AG08396 (cell line): ENCODE results near the gene GNLY.
"Not testable (repeated sequence)": the region's sequence is repeated elsewhere in the genome, so short reads cannot be mapped to it uniquely, and the experiment has no call there.

ENCODE experiments used
- DNase-seq: peaks from one replicate; pipeline ENCODE4 v3.0.0; 2012; ENCODE audit warnings: low spot score, mixed read lengths

Gene GNLY

GRCh38 chr2:85665264-85665937 is 28.8 kb upstream of the GNLY start:
- no peak for DNase-seq

DNA sequence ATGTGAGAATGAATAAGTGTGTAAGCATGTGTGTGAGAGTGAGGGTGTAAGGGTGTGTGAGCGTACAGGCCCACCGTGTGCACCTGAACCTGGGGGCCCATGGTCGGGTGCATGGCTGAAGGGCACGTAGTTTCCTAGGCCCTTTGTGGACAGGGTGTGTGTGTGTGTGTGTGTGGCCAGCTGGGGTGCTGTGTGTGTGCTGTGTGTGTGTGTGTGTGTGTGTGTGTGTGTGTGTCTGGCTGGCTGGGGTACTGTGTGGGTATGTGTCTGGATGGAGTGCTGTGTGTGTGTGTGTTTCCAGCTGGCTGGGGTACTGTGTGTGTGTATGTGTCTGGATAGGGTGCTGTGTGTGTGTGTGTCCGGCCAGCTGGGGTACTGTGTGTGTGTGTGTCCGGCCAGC is 28.1 kb upstream of the GNLY start:
- DNase-seq, result no peak

DNA sequence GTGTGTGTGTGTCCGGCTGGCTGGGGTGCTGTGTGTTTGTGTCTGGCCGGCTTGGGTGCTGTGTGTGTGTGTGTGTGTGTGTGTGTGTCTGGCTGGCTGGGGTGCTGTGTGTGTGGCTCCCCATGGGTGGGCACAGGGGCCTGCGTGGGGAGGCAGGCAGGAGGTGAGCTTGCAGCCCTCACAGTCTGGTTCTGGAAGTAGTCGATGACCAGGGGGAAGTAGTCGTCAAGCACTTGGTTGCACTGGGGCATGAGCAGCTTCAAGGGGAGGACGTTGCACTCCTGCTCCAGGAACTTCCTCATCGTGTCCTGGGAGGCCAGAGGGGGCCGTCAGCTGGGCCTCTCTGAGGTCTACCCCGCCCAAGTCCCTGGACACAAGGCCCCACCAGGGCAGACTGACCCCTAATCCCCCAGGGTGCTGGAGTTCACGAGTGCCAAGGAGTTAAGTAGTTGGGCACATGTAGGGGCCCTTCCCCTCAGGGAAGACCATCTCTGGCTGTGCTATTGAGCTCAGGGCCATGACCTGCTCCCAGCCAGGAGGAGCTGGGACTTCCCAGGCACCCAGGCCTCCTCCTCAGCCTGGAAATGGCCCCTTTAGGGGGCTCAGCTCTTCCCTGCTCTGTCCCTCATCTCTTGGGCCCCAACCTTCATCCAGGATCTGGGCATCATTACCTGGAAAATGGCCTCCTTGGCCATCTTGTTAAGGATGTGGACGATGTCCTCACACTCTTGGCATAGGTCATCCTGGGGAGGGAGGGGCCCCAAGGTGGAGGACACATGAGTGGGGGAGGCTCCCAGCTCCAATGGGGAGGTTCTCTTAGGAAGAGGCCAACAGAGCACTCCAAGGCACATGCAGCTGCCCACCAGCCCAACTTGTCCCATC is 27.5 kb upstream of the GNLY start:
- no peak for DNase-seq

GRCh38 chr2:85667561-85668008 is 26.6 kb upstream of the GNLY start:
- DNase-seq, result no peak

- DNase-seq, result peak; percentile 29
These were observed 25.9 kb upstream of the GNLY start, which contains the start of gene SFTPB for GRCh38 chr2:85668009-85668856. TSS of gene SFTPB (minus strand) at chr2:85668199. CDS start at chr2:85668183, 16 bp downstream.

DNA sequence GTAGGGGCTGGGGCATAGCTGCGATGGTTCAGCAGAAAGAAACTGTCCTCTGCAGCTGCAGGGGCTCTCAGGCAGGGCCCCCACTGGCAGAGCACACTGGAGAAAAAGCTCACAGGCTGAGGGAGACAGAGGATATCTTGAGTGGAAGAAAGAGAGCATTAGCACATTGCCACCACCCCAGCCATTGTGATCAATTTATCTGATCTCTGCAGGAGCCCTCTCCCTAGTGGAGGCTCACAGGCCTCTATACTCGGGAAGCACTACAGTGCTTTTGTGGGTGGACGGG is 25.4 kb upstream of the GNLY start:
- DNase-seq, result no peak

- DNase-seq, result no peak
These were observed 24.6 kb upstream of the GNLY start for GRCh38 chr2:85669549-85669948.

- not testable (repeated sequence) for DNase-seq
These were observed 23.7 kb upstream of the GNLY start for GRCh38 chr2:85670416-85670815.

GRCh38 chr2:85672456-85672855 is 21.7 kb upstream of the GNLY start:
- no peak for DNase-seq

DNA sequence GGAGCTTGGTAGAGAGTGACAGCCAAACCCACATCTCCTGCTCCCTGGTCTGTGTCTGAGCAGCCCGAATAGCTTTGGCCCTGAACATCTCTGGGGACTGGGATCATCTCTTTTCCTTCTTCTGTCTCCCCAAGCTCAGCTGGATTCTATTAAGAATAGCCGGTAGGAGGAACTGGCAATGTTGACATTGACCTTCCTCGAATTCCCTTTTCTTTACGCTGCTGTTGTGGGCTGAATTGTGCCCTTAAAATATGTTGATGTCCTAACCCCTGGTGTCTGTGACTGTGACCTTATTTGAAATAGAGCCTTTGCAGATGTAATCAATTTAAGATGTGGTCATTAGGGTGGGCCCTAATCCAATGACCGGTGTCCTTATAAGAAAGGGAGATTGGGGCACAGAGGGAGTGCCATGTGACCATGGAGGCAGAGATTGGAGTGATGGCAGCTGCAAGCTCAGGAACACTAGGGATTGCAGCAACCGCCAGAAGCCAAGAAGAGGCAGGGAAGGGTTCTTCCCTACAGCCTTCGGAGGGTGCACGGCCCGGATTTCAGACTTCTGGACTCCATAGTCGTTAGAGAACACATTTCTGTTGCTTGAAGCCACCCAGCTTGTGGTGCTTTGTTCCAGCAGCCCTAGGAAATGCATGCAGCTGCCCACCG is 20.3 kb upstream of the GNLY start:
- no peak for DNase-seq

- no peak for DNase-seq
These were observed 19.7 kb upstream of the GNLY start for GRCh38 chr2:85674417-85674816.

DNA sequence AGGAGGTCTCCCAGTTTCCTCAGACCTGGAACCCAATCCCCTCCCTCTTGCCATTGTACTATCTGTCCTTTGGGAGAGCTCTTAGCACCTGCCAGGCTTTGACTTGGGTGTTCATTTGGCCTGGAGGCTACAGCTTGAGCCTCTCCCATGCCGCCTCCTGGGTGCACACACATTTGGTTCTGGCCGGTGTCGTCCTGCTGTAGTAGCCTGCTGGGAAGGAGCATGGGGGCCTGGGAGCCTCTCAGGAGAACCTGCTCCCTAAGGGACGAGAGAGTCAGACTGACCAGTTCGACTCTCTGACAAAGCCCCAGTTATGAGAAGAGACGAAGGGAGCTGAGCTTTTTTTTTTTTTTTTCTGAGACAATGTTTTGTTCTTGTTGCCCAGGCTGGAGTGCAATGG is 18.7 kb upstream of the GNLY start:
- DNase-seq, result peak; percentile 0

DNA sequence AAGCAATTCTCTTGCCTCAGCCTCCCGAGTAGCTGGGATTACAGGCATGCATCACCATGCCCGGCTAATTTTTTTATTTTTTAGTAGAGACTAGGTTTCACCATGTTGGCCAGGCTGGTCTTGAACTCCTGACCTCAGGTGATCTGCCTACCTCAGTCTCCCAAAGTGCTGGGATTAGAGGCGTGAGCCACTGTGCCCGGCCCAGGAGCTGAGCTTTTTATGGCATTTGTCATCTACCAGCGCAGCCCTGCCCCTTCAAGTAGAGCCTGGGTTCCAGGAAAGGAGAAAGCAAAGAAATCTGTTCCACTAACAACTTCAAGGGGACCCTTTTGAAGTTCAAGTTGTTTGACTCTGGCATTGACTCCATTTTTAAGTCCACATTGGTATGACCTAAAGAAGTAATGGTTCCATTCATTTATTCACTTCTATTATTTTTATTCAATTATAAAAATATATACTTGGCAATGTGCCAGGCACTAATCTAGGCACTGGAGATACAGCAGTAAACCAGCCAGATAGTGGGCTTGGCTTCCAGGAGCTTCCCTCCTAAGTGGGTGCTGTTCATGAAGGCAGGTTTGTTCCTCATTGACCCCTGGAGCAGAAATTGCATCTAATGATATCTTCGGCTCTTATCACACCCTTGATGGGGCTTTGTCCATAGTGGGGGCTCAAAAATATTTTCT is 18.2 kb upstream of the GNLY start:
- no peak for DNase-seq

DNA sequence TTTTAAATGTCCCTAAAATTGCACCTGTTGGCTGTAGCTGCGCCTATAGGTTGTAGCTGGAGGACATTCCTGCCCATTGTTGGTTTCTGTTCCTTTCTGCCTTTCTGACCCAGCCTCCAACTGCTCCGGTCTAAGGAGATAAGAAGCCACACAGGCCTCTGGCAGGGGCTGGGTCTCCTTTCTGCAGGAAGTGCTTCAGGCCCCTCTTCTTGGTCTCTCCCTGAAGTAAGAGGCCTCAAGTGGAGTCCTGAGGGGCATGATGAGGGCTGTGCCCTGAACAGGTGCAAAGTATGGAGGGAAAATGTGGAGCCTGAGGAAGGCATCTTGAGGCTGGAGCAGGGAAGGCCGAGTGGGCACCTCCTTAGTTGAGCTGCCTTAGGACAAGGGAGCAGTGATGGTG is 15.8 kb upstream of the GNLY start:
- DNase-seq, result no peak

- DNase-seq, result peak; percentile 90
These were observed 15.1 kb upstream of the GNLY start for GRCh38 chr2:85678794-85679672.

- peak; percentile 1 for DNase-seq
These were observed 13.3 kb upstream of the GNLY start for GRCh38 chr2:85680707-85681371.

- DNase-seq, result peak; percentile 2
These were observed 12.8 kb upstream of the GNLY start for GRCh38 chr2:85681372-85681763.

GRCh38 chr2:85681776-85682175 is 12.4 kb upstream of the GNLY start:
- no peak for DNase-seq

GRCh38 chr2:85682378-85682777 is 11.8 kb upstream of the GNLY start:
- no peak for DNase-seq

GRCh38 chr2:85684380-85684779 is 9.8 kb upstream of the GNLY start:
- DNase-seq, result no peak
